Mucosa of descending colon (tissue), 3 donors: ENCODE data around the gene ZNF697. TPM values are rescaled to one million over a fixed set of nuclear protein-coding genes. Genes with fewer than 3 reads are reported as not detected.

ENCODE experiments used
- ATAC-seq: fragments of 200-7000 bp; cut with Tn5 transposase; one replicate; pipeline ENCODE4 v1.9.1; 2020; ENCODE audit warnings: mild to moderate bottlenecking, moderate library complexity
- DNase-seq, 3 donors: peaks; one replicate each; pipeline ENCODE4 v3.0.0-alpha.2; 2020
- H3K36me3 ChIP-seq: fragments of 200-600 bp; one replicate; pipeline ENCODE4 v1.8.0; 2021; ENCODE audit warnings: low read depth, mild to moderate bottlenecking
- H3K4me1 ChIP-seq: fragments of 200-600 bp; one replicate; pipeline ENCODE4 v1.8.0; 2021; ENCODE audit warnings: low read depth, mild to moderate bottlenecking
- H3K4me3 ChIP-seq: fragments of 200-600 bp; one replicate; pipeline ENCODE4 v1.8.0; 2021; ENCODE audit warnings: mild to moderate bottlenecking
- H3K9me3 ChIP-seq: fragments of 200-600 bp; one replicate; pipeline ENCODE4 v1.8.0; 2021; ENCODE audit warnings: mild to moderate bottlenecking
- intact Hi-C, 2 donors: fragments of 100-400 bp; cut with DNase I in 1 of 2; cut with micrococcal nuclease in 1 of 2; formaldehyde crosslinking; loops; one replicate each; pipeline versions ENCODE4 v1.11.0 to v1.11.1; 2022; cut with DNase I, micrococcal nuclease
- total RNA-seq, 3 donors: library from RNA; stranded (reverse); fragmentation: NEBNext Ultra II Directional in 2 of 3; extraction: Animal tissue kit (Norgen Biotek cat#: 25700) in 2 of 3; gene quantifications; one replicate each; pipeline versions ENCODE4 v1.2.1 to v1.2.4, GENCODE V29; 2021 to 2023
- TF ChIP-seq, protein P1 (sequence below): fragments of 200-600 bp; IDR thresholded peaks from one replicate; pipeline ENCODE4 v1.8.0; 2022; ENCODE audit warnings: antibody characterized with exemption, mild to moderate bottlenecking
- donor health status: DM: no; HTN: no; CAD: no; lungs with moderate emphysema.
- donor health status: DM: no; HTN: no; CAD: no.
- donor health status: DM: no; HTN: yes; CAD: no.

The ZNF697 gene
- total RNA-seq, 3 donors from 2014 or later = 1.8 to 7.8 (median 2.8) TPM

GRCh38 chr1:119660253-119661083 lies 12.4 kb upstream of the ZNF697 start:
- Histone ChIP-seq H3K36me3 (no peaks in the 10 kb centered on the region), H3K4me1 (peaks cover 40% of the 10 kb centered on the region), H3K4me3 (no peak overlapping the region), H3K9me3 (no peaks in the 10 kb centered on the region)
- TF ChIP-seq, protein P1, sequence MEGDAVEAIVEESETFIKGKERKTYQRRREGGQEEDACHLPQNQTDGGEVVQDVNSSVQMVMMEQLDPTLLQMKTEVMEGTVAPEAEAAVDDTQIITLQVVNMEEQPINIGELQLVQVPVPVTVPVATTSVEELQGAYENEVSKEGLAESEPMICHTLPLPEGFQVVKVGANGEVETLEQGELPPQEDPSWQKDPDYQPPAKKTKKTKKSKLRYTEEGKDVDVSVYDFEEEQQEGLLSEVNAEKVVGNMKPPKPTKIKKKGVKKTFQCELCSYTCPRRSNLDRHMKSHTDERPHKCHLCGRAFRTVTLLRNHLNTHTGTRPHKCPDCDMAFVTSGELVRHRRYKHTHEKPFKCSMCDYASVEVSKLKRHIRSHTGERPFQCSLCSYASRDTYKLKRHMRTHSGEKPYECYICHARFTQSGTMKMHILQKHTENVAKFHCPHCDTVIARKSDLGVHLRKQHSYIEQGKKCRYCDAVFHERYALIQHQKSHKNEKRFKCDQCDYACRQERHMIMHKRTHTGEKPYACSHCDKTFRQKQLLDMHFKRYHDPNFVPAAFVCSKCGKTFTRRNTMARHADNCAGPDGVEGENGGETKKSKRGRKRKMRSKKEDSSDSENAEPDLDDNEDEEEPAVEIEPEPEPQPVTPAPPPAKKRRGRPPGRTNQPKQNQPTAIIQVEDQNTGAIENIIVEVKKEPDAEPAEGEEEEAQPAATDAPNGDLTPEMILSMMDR = no peak
- ATAC-seq (peak; percentile 72), DNase-seq (no peak)
- intact Hi-C loops = loop anchor here (5.0 kb wide), 2 partner anchors 43 to 48 kb away; no protein-coding TSS in a partner anchor

GRCh38 chr1:119659628-119660027 lies 11.6 kb upstream of the ZNF697 start:
- intact Hi-C loops = loop anchor here (5.0 kb wide), 2 partner anchors 42 to 47 kb away; no protein-coding TSS in a partner anchor
- no peak for ATAC-seq
- TF ChIP-seq, protein P1 = no peak

DNA sequence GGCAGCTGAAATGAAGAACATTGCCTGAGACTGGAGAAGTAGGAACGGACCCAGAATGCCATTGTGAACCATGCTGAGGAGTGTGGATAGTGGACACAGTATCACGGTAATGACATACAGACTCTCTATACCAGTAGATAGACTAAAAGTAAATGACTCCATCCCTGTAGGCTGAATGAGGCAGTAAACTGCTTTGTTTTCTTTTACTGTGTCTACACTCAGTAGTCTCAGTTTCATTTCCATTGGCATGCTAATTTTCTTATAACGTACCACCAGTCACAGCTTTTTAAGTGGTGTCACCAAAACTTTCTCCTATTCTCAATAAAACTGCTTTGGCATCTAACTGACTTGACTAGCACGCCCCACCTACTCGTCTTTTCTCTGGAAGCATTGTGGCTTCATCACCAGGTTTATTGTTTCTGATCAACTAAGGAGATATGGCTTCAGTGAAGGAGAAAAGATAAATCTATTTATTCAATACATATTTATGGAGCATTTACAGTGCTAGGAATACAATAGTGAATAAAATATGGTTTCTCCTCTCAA lies 8.4 kb upstream of the ZNF697 start:
- Histone ChIP-seq H3K9me3 (no peaks in the 10 kb centered on the region), H3K4me3 (no peak overlapping the region), H3K36me3 (no peaks in the 10 kb centered on the region), H3K4me1 (peaks cover 21% of the 10 kb centered on the region)
- TF ChIP-seq, protein P1 = no peak
- no peak for ATAC-seq
- no peak for DNase-seq
- intact Hi-C loops = no loop called here

More at GRCh38 chr1:119659628-119660027, 11.6 kb upstream of the ZNF697 start:
- Histone ChIP-seq H3K4me3 (no peak overlapping the region), H3K9me3 (no peaks in the 10 kb centered on the region), H3K4me1 (peaks cover 40% of the 10 kb centered on the region), H3K36me3 (no peaks in the 10 kb centered on the region)
- peak in 2 of 3 donors; percentile 35 to 41 for DNase-seq

DNA sequence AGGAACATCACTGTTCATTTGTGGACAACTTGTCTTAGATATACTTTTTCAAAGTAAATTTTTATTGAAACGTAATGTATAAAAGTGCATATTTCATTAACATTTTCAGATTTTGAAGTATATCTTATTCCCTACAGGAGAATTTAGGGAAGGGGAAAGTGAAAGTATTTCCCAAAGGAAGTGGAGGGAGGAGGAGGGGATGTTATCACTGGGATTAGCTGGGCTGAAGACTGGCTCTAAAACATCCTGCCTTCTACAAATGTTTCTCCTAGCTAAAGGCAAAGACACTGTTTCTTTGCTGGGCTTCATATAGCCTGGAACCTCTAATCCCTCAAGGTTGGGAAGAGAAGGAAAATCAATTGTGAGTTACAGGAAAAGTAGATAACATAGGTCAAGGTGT lies 7.1 kb upstream of the ZNF697 start:
- intact Hi-C loops = no loop called here
- Histone ChIP-seq H3K36me3 (no peaks in the 10 kb centered on the region), H3K4me1 (peaks cover 8% of the 10 kb centered on the region), H3K4me3 (no peak overlapping the region), H3K9me3 (no peaks in the 10 kb centered on the region)
- TF ChIP-seq, protein P1 = no peak
- DNase-seq = no peak
- no peak for ATAC-seq

DNA sequence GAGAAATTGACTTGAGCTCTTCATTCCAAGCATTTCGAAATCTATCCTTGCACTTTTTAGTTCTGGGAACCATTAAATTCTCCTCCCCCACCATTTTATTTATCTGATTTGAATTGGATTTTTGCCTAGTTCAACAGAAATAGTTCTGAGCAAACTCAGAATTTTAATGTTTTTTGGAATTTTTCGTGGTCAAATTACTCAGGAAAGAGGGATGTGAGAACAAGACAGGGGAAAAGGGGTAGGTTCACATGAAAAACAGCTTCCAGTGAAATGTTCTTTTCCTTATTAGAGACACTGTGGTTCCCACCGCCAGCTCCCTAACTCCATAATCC lies 5.7 kb upstream of the ZNF697 start:
- DNase-seq (no peak), ATAC-seq (no peak)
- no peak overlapping the region for H3K4me3 ChIP-seq
- intact Hi-C loops = no loop called here
- H3K4me1 ChIP-seq = no peaks in the 10 kb centered on the region
- H3K36me3 ChIP-seq = no peaks in the 10 kb centered on the region
- no peaks in the 10 kb centered on the region for H3K9me3 ChIP-seq
- TF ChIP-seq, protein P1 = no peak
